Measurements from ENCODE around the gene SNTG2. TPM values are rescaled to one million over a fixed set of nuclear protein-coding genes. Genes with fewer than 3 reads are reported as not detected.
"Not testable (repeated sequence)": the region's sequence is repeated elsewhere in the genome, so short reads cannot be mapped to it uniquely, and the experiment has no call there.

SNTG2 gene
- total and polyA plus RNA-seq, 4 donors: 1.5 to 4.2 (median 1.9) TPM

GRCh38 chr2:1222056-1222455, 271.4 kb downstream of the SNTG2 start:
- Histone ChIP-seq H3K9me3 (ENCODE audit: control insufficient read depth, insufficient read depth, low read length) (no peaks in the 10 kb centered on the region), H3K27ac (ENCODE audit: low read depth, low read length) (no peak overlapping the region), H3K4me3 (ENCODE audit: low read depth, low read length) (no peak overlapping the region), H3K4me1 (ENCODE audit: control insufficient read depth, insufficient read depth, low read length) (peaks cover 15% of the 10 kb centered on the region), H3K36me3 (ENCODE audit: control insufficient read depth, insufficient read depth, low read length) (no peaks in the 10 kb centered on the region), H3K27me3 (ENCODE audit: control insufficient read depth, insufficient read depth, low read length) (peaks cover 4% of the 10 kb centered on the region)
- DNase-seq (ENCODE audit: low read depth in 4 of 6, low spot score in 6 of 6): peak in 1 of 6 donors; percentile 42
- whole genome bisulfite sequencing (ENCODE audit: insufficient coverage): 80% methylated on average over 3 of the region's 6 CpGs

- H3K9me3 ChIP-seq (ENCODE audit: control insufficient read depth, insufficient read depth, low read length): no peaks in the 10 kb centered on the region
- no peak overlapping the region for H3K27ac ChIP-seq (ENCODE audit: low read depth, low read length)
- H3K4me1 ChIP-seq (ENCODE audit: control insufficient read depth, insufficient read depth, low read length): peaks cover 21% of the 10 kb centered on the region
- H3K27me3 ChIP-seq (ENCODE audit: control insufficient read depth, insufficient read depth, low read length): peaks cover 4% of the 10 kb centered on the region
- no peak for DNase-seq (ENCODE audit: low read depth in 4 of 6, low spot score in 6 of 6)
- H3K4me3 ChIP-seq (ENCODE audit: low read depth, low read length): no peak overlapping the region
- 95% methylated on average over 9 of the region's 11 CpGs for WGBS (ENCODE audit: insufficient coverage)
- no peaks in the 10 kb centered on the region for H3K36me3 ChIP-seq (ENCODE audit: control insufficient read depth, insufficient read depth, low read length)
These were observed 273.1 kb downstream of the SNTG2 start for GRCh38 chr2:1223791-1224190.

- peaks cover 21% of the 10 kb centered on the region for H3K4me1 ChIP-seq (ENCODE audit: control insufficient read depth, insufficient read depth, low read length)
- no peaks in the 10 kb centered on the region for H3K9me3 ChIP-seq (ENCODE audit: control insufficient read depth, insufficient read depth, low read length)
- no peaks in the 10 kb centered on the region for H3K36me3 ChIP-seq (ENCODE audit: control insufficient read depth, insufficient read depth, low read length)
- H3K4me3 ChIP-seq (ENCODE audit: low read depth, low read length): no peak overlapping the region
- WGBS (ENCODE audit: insufficient coverage): 33% methylated on average over 1 of the region's 3 CpGs
- no peak overlapping the region for H3K27ac ChIP-seq (ENCODE audit: low read depth, low read length)
- H3K27me3 ChIP-seq (ENCODE audit: control insufficient read depth, insufficient read depth, low read length): peaks cover 4% of the 10 kb centered on the region
- DNase-seq (ENCODE audit: low read depth in 4 of 6, low spot score in 6 of 6): no peak
These were observed 274.3 kb downstream of the SNTG2 start for GRCh38 chr2:1224901-1225300.

- WGBS (ENCODE audit: insufficient coverage): no CpG with 5 or more reads among the region's 3 CpGs
- Histone ChIP-seq H3K4me1 (ENCODE audit: control insufficient read depth, insufficient read depth, low read length) (peaks cover 16% of the 10 kb centered on the region), H3K27ac (ENCODE audit: low read depth, low read length) (no peak overlapping the region), H3K27me3 (ENCODE audit: control insufficient read depth, insufficient read depth, low read length) (peaks cover 4% of the 10 kb centered on the region), H3K9me3 (ENCODE audit: control insufficient read depth, insufficient read depth, low read length) (no peaks in the 10 kb centered on the region), H3K36me3 (ENCODE audit: control insufficient read depth, insufficient read depth, low read length) (no peaks in the 10 kb centered on the region), H3K4me3 (ENCODE audit: low read depth, low read length) (no peak overlapping the region)
- no peak for DNase-seq (ENCODE audit: low read depth in 4 of 6, low spot score in 6 of 6)
These were observed 276.1 kb downstream of the SNTG2 start for GRCh38 chr2:1226766-1227165.

GRCh38 chr2:1227274-1227900, 276.7 kb downstream of the SNTG2 start:
- WGBS (ENCODE audit: insufficient coverage): 84% methylated on average over 17 of the region's 19 CpGs
- peaks cover 18% of the 10 kb centered on the region for H3K4me1 ChIP-seq (ENCODE audit: control insufficient read depth, insufficient read depth, low read length)
- no peak overlapping the region for H3K27ac ChIP-seq (ENCODE audit: low read depth, low read length)
- H3K4me3 ChIP-seq (ENCODE audit: low read depth, low read length): no peak overlapping the region
- no peaks in the 10 kb centered on the region for H3K9me3 ChIP-seq (ENCODE audit: control insufficient read depth, insufficient read depth, low read length)
- DNase-seq (ENCODE audit: low read depth in 4 of 6, low spot score in 6 of 6): no peak
- peaks cover 4% of the 10 kb centered on the region for H3K27me3 ChIP-seq (ENCODE audit: control insufficient read depth, insufficient read depth, low read length)
- no peaks in the 10 kb centered on the region for H3K36me3 ChIP-seq (ENCODE audit: control insufficient read depth, insufficient read depth, low read length)

GRCh38 chr2:1229596-1229995, 278.9 kb downstream of the SNTG2 start:
- H3K27ac ChIP-seq (ENCODE audit: low read depth, low read length); H3K4me3 ChIP-seq (ENCODE audit: low read depth, low read length); H3K9me3 ChIP-seq (ENCODE audit: control insufficient read depth, insufficient read depth, low read length); DNase-seq (ENCODE audit: low read depth in 4 of 6, low spot score in 6 of 6); H3K27me3 ChIP-seq (ENCODE audit: control insufficient read depth, insufficient read depth, low read length); H3K36me3 ChIP-seq (ENCODE audit: control insufficient read depth, insufficient read depth, low read length): not testable (repeated sequence)
- 97% methylated on average over 19 of the region's 30 CpGs for WGBS (ENCODE audit: insufficient coverage)
- H3K4me1 ChIP-seq (ENCODE audit: control insufficient read depth, insufficient read depth, low read length): peaks cover 18% of the 10 kb centered on the region

GRCh38 chr2:1230155-1230893, 279.7 kb downstream of the SNTG2 start:
- no peak overlapping the region for H3K27ac ChIP-seq (ENCODE audit: low read depth, low read length)
- peaks cover 4% of the 10 kb centered on the region for H3K27me3 ChIP-seq (ENCODE audit: control insufficient read depth, insufficient read depth, low read length)
- 93% methylated on average over 19 of the region's 19 CpGs for WGBS (ENCODE audit: insufficient coverage)
- H3K4me3 ChIP-seq (ENCODE audit: low read depth, low read length): no peak overlapping the region
- no peak for DNase-seq (ENCODE audit: low read depth in 4 of 6, low spot score in 6 of 6)
- no peaks in the 10 kb centered on the region for H3K36me3 ChIP-seq (ENCODE audit: control insufficient read depth, insufficient read depth, low read length)
- peaks cover 17% of the 10 kb centered on the region for H3K4me1 ChIP-seq (ENCODE audit: control insufficient read depth, insufficient read depth, low read length)
- H3K9me3 ChIP-seq (ENCODE audit: control insufficient read depth, insufficient read depth, low read length): no peaks in the 10 kb centered on the region

- Histone ChIP-seq H3K4me3 (ENCODE audit: low read depth, low read length) (no peak overlapping the region), H3K27me3 (ENCODE audit: control insufficient read depth, insufficient read depth, low read length) (no peaks in the 10 kb centered on the region), H3K9me3 (ENCODE audit: control insufficient read depth, insufficient read depth, low read length) (no peaks in the 10 kb centered on the region), H3K4me1 (ENCODE audit: control insufficient read depth, insufficient read depth, low read length) (peaks cover 13% of the 10 kb centered on the region), H3K36me3 (ENCODE audit: control insufficient read depth, insufficient read depth, low read length) (no peaks in the 10 kb centered on the region), H3K27ac (ENCODE audit: low read depth, low read length) (no peak overlapping the region)
- DNase-seq (ENCODE audit: low read depth in 4 of 6, low spot score in 6 of 6): peak in 1 of 6 donors; percentile 67
- 78% methylated on average over 9 of the region's 11 CpGs for WGBS (ENCODE audit: insufficient coverage)
These were observed 280.9 kb downstream of the SNTG2 start for GRCh38 chr2:1231466-1232063.

GRCh38 chr2:1233281-1233680, 282.6 kb downstream of the SNTG2 start:
- WGBS (ENCODE audit: insufficient coverage): 61% methylated on average over 10 of the region's 15 CpGs
- Histone ChIP-seq H3K27me3 (ENCODE audit: control insufficient read depth, insufficient read depth, low read length) (no peaks in the 10 kb centered on the region), H3K4me3 (ENCODE audit: low read depth, low read length) (no peak overlapping the region), H3K27ac (ENCODE audit: low read depth, low read length) (no peak overlapping the region), H3K36me3 (ENCODE audit: control insufficient read depth, insufficient read depth, low read length) (no peaks in the 10 kb centered on the region), H3K9me3 (ENCODE audit: control insufficient read depth, insufficient read depth, low read length) (no peaks in the 10 kb centered on the region), H3K4me1 (ENCODE audit: control insufficient read depth, insufficient read depth, low read length) (peaks cover 8% of the 10 kb centered on the region)
- DNase-seq (ENCODE audit: low read depth in 4 of 6, low spot score in 6 of 6): peak in 2 of 6 donors; percentile 34 to 43

All from spinal cord (tissue), 10 donors.